HG02610 (cell line): ENCODE measurements around the gene FBXW7.

Source experiments
- ATAC-seq: cut with Tn5 transposase; IDR thresholded peaks from one replicate; pipeline ENCODE4 v1.9.1; 2021; ENCODE audit warnings: mild to moderate bottlenecking, moderate library complexity; ENCODE audit not compliant: unreplicated experiment

FBXW7 gene

GRCh38 chr4:152380919-152381318 is 155.0 kb downstream of the FBXW7 start:
- ATAC-seq = no peak

GRCh38 chr4:152380185-152380584 is 155.7 kb downstream of the FBXW7 start:
- ATAC-seq = no peak

DNA sequence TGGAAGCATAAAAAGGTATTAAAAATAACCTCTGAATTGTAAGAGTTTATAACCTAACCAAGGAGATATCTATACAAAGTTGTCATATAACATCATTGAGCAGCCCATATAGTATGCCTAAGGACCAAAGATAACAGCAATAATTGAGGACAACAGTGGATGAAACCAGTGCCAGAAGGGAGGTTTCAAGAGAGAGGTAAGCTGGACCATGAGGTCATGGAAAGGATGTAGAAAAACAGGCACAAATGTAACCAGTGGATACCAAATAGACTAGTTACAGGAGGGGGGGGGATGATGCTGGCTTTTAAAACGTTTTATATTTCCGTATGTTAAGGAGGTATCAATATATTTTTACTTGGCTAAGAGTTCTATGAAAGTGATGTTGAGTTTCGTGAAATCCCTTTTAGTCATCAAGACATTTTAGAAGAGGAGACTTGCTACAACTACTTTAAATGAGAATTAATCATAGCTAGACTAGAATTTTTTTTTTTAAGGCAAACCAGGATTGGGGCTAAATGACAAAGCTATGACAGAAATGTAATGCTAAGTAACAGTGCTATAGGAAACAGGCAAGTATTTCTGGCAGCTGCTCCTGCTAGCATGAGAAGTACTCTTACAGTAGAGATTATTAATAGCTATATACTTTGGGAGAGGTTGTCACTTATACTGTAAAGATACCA is 161.1 kb downstream of the FBXW7 start:
- no peak for ATAC-seq

DNA sequence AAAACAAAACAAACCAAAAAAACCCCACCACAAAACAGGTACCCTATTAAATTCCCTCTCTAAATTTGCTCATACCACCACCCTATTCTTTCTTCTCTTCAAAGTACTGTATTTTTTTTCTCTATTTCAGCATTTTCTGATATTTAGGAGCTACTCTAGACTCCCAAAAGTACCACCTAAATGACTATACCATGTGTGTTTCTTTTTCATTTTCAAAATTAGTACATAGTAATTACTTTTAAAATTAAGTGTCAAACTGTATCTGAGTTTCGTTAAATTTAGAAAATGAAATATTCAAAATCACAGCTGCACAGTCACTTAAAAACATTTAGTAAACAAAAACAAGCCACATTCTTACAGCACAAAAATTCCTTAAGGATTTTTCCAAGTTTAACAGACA is 161.7 kb downstream of the FBXW7 start:
- ATAC-seq = peak; percentile 52

DNA sequence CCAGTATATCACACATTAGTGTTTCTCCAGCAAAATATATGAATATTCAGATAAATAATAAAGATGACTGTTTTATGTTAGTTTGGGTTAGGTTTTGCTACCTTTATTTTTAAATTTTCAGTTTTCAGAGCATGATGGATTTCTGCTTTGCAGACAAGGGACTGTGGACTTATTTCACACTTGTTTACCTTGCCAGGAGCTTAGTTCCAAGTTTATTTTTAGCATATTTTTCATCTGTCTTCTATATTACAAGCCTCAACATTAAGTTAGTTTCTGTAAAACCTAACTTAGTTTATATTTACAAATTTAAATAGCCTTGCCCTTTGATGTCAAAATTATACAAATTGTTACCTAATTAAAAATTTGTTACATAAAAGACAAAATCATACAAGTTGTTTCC is 163.4 kb downstream of the FBXW7 start:
- ATAC-seq = no peak

DNA sequence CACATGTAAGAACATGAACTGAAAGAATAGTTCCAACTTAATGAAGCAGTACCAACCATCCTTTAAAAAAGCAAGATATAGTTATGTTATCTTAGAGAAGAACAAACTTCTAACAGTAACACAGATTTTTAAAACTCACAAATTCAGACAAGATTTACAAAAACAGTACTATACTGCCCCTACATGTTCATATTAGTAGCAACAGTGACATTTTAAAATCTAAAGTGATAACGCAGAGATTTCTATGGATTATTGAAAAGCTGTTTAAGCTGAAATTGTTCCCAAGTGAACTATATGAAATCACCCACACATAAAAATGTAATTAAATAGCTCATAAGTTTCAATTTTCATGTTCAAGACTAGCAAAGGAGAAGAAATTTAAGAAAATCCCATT is 166.0 kb downstream of the FBXW7 start:
- ATAC-seq = no peak

GRCh38 chr4:152369203-152369901 is 166.5 kb downstream of the FBXW7 start:
- ATAC-seq = no peak

GRCh38 chr4:152368001-152368400 is 167.9 kb downstream of the FBXW7 start:
- no peak for ATAC-seq

DNA sequence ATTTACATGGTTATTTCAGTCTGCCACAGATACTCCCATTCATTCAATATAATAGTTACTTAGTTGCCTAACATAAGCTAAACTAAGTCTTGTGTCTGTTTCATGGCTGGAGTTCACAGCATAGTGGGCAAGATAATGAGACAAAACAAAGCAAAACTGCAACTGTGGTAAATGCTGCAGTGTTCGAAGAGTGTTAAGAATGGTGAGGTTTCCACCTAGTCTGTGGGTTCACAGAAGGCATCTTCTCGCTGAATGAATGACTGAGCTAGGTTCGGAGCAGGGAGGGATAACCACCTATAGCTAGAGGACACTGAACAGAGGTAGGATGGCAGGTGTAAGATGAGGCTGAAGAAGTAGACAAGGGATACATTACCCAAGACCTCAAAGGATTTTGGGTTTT is 171.0 kb downstream of the FBXW7 start:
- ATAC-seq = peak; percentile 43

- ATAC-seq = no peak
These were observed 171.5 kb downstream of the FBXW7 start for GRCh38 chr4:152364383-152364782.

- no peak for ATAC-seq
These were observed 172.0 kb downstream of the FBXW7 start for GRCh38 chr4:152363904-152364303.

- no peak for ATAC-seq
These were observed 172.8 kb downstream of the FBXW7 start for GRCh38 chr4:152363086-152363485.

DNA sequence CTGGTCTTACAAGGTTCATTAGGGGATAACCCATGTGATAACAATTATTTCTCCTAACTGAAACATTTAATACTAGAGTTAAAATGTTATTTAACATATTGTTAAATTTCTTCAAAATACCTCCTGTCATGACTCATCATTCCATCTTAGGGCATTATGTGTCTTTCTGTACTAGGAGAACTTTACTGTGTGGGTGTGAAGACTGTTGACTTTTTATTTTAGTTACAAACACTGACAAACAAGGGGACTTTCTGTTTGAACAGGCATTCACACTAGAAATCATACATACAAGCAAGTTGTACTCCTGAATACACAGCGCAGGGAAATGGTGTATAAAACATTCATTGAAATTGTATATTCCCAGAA is 175.9 kb downstream of the FBXW7 start:
- peak; percentile 63 for ATAC-seq

- ATAC-seq = peak; percentile 69
These were observed 176.5 kb downstream of the FBXW7 start for GRCh38 chr4:152359208-152360044.

GRCh38 chr4:152357206-152357605 is 178.7 kb downstream of the FBXW7 start:
- no peak for ATAC-seq

- ATAC-seq = no peak
These were observed 179.4 kb downstream of the FBXW7 start for GRCh38 chr4:152356428-152357034.

DNA sequence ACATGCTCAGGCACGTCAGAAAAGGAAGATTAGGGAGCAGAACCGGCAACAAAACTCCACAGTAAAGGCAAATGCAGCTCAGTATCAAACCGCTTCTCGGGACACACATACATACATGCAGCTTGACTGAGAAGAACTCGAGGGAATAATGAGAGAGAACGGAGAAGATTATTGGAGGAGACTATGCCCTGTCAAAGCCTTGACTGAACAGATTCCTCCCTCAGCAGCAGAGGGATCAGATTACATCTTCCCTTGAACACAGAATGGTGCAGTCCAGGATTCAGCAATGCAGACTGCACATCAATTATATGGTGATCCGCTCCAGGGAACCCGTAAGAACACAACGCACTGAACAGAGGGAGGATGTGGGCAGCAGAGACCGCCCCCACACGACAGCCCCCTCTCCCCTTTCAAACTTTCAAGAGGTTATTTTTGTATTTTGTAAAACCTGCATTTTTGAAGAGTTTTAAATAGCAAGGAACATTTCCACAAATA is 183.2 kb downstream of the FBXW7 start:
- ATAC-seq = peak; percentile 89

DNA sequence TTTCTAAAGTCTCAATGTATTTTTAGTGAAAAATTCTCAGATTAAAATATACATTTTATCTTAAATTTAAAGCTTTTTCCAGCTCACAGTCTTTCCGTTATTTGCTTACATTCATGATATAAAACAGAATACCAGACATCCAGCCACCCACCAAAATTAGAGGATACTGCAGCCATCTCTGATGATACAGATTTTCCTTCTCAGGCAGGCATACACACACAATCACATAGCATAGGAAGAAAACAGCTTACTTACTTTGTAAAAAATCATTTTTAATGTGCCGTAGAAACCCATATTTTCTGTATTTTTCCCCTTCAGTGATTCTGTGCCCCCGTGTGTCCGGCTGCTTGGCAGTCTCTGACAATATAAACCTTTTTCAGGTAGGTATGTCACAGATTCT is 183.7 kb downstream of the FBXW7 start:
- peak; percentile 14 for ATAC-seq

GRCh38 chr4:152351080-152351479 is 184.8 kb downstream of the FBXW7 start:
- ATAC-seq = no peak

GRCh38 chr4:152348670-152349069 is 187.2 kb downstream of the FBXW7 start:
- no peak for ATAC-seq

DNA sequence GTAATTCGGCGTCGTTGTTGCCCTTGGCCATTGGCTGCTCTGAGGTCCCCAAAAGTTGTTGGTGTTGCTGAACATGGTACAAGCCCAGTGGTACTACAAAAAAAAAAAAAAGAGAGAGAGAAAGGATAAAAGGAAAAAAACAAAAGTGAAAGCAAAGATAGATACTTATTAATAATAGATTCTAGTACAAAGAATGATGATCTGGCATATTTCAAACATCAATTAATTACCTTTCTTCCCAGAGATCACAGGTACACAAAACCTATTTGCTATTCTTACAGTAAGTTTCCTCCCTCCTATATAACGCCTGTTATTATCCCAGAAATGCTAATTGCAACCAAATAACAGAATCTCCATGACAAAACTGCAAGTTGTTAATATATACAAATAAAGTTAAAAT is 188.9 kb downstream of the FBXW7 start:
- ATAC-seq = no peak
